Smooth muscle cell (in vitro differentiated cells): ENCODE results near the gene STAG3. TPM values are rescaled to one million over a fixed set of nuclear protein-coding genes. Genes with fewer than 3 reads are reported as not detected.

Experiments used
- DNase-seq: peaks from one replicate; lab custom pipeline; 2025; ENCODE audit not compliant: unreplicated experiment; lab: John Stamatoyannopoulos, UW
- H2AFZ ChIP-seq: fragments of 200-600 bp; sonication (generic); 2 replicates; pipeline ENCODE4 v1.6.0; 2016; ENCODE audit warnings: antibody characterized with exemption, low read depth, mild to moderate bottlenecking
- H3F3A ChIP-seq: fragments of 200-600 bp; sonication (generic); 2 replicates; pipeline ENCODE4 v1.6.0; 2017; ENCODE audit warnings: antibody characterized with exemption, low read depth
- H3K27ac ChIP-seq: fragments of 200-600 bp; sonication (generic); 2 replicates; pipeline ENCODE4 v1.5.1; 2016; ENCODE audit warnings: low read depth, mild to moderate bottlenecking
- H3K27me3 ChIP-seq: fragments of 200-600 bp; sonication (generic); 2 replicates; pipeline ENCODE4 v1.6.1; 2016; ENCODE audit warnings: low read depth, mild to moderate bottlenecking
- H3K36me3 ChIP-seq: fragments of 200-600 bp; sonication (generic); 2 replicates; pipeline ENCODE4 v1.5.1; 2016; ENCODE audit warnings: low read depth
- H3K4me1 ChIP-seq: fragments of 200-600 bp; sonication (generic); 2 replicates; pipeline ENCODE4 v1.5.1; 2016; ENCODE audit warnings: low read depth
- H3K4me2 ChIP-seq: fragments of 200-600 bp; sonication (generic); 2 replicates; pipeline ENCODE4 v1.6.0; 2016; ENCODE audit warnings: mild to moderate bottlenecking
- H3K4me3 ChIP-seq: fragments of 200-600 bp; sonication (generic); 2 replicates; pipeline ENCODE4 v1.5.1; 2016; ENCODE audit warnings: mild to moderate bottlenecking
- H3K79me2 ChIP-seq: fragments of 200-600 bp; sonication (generic); 2 replicates; pipeline ENCODE4 v1.6.0; 2016; ENCODE audit warnings: low read depth, mild to moderate bottlenecking
- H3K9ac ChIP-seq: fragments of 200-600 bp; sonication (generic); 2 replicates; pipeline ENCODE4 v1.6.0; 2016; ENCODE audit warnings: low read depth
- H3K9me3 ChIP-seq: fragments of 200-600 bp; sonication (generic); replicated peaks from 2 replicates; pipeline ENCODE4 v1.5.1; 2016; ENCODE audit warnings: low read depth
- H4K20me1 ChIP-seq: fragments of 200-600 bp; sonication (generic); 2 replicates; pipeline ENCODE4 v1.6.0; 2016; ENCODE audit warnings: low read depth
- WGBS: methylation state at CpG from one replicate; pipeline ENCODE4 v1.1.7; 2016; ENCODE audit warnings: low lambda C conversion rate; 5-methylcytosine and 5-hydroxymethylcytosine counted together
- polyA plus RNA-seq: library from polyadenylated mRNA; unstranded; fragments of >200 nt; fragmentation: Nextera tagmentation; extraction: Ambion mirVana; gene quantifications from 2 replicates; pipeline ENCODE4 v1.2.1, GENCODE V29; 2016
- total RNA-seq: library from RNA; depleted of rRNA; stranded (reverse); fragments of >200 nt; gene quantifications from 2 replicates; pipeline ENCODE4 v1.2.3, GENCODE V29; 2014
- TF ChIP-seq, protein P1 (sequence below): fragments of 200-600 bp; sonication (generic); IDR thresholded peaks from 2 replicates; pipeline ENCODE4 v1.5.1; 2017; ENCODE audit warnings: borderline replicate concordance, mild to moderate bottlenecking, antibody characterized with exemption; ENCODE audit not compliant: insufficient read depth, poor library complexity, severe bottlenecking

The STAG3 gene
- total and polyA plus RNA-seq, 2 experiments from 2014 or later: 0.04 to 0.96 TPM

DNA sequence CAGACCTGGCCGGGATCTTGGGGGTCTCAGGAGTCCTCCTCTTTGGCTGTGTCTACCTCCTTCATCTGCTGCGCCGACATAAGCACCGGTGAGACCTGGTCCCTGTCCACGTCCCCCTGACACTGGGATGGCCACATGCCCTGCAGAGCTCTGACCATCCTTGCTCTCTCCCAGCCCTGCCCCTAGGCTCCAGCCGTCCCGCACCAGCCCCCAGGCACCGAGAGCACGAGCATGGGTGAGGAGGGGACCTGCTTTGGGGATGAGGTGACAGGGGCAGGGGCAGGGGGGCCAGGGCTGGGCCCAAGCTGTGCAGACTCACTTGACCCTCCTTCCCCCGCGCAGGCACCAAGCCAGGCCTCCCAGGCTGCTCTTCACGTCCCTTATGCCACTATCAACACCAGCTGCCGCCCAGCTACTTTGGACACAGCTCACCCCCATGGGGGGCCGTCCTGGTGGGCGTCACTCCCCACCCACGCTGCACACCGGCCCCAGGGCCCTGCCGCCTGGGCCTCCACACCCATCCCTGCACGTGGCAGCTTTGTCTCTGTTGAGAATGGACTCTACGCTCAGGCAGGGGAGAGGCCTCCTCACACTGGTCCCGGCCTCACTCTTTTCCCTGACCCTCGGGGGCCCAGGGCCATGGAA lies 43.0 kb downstream of the STAG3 start:
- Histone ChIP-seq H3K79me2 (no peaks in the 10 kb centered on the region), H3K9me3 (no peaks in the 10 kb centered on the region), H3K9ac (no peak overlapping the region), H3K27me3 (no peaks in the 10 kb centered on the region), H2AFZ (no peak overlapping the region), H4K20me1 (no peaks in the 10 kb centered on the region), H3K4me2 (no peak overlapping the region), H3K27ac (no peak overlapping the region), H3K4me1 (no peaks in the 10 kb centered on the region), H3K36me3 (no peaks in the 10 kb centered on the region), H3F3A (no peaks in the 10 kb centered on the region), H3K4me3 (no peak overlapping the region)
- WGBS: 90% methylated on average over 18 of the region's 22 CpGs
- TF ChIP-seq, protein P1, sequence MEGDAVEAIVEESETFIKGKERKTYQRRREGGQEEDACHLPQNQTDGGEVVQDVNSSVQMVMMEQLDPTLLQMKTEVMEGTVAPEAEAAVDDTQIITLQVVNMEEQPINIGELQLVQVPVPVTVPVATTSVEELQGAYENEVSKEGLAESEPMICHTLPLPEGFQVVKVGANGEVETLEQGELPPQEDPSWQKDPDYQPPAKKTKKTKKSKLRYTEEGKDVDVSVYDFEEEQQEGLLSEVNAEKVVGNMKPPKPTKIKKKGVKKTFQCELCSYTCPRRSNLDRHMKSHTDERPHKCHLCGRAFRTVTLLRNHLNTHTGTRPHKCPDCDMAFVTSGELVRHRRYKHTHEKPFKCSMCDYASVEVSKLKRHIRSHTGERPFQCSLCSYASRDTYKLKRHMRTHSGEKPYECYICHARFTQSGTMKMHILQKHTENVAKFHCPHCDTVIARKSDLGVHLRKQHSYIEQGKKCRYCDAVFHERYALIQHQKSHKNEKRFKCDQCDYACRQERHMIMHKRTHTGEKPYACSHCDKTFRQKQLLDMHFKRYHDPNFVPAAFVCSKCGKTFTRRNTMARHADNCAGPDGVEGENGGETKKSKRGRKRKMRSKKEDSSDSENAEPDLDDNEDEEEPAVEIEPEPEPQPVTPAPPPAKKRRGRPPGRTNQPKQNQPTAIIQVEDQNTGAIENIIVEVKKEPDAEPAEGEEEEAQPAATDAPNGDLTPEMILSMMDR: no peak
- no peak for DNase-seq

DNA sequence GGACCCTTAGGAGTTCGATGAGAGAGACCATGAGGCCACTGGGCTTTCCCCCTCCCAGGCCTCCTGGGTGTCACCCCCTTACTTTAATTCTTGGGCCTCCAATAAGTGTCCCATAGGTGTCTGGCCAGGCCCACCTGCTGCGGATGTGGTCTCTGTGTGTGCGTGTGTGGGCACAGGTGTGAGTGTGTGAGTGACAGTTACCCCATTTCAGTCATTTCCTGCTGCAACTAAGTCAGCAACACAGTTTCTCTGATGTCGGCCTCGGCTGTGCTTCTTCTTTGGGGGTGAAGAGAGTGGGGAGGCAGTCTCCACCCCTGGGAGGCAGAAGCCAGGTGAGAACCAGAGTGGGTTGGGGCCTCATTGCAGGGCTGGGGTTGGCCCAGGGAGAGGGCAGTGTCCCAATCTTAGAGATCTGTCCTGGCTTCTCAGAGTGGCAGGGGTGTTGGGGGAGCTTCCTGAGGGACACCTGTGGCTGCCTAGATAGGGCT lies 43.6 kb downstream of the STAG3 start:
- Histone ChIP-seq H3K27me3 (no peaks in the 10 kb centered on the region), H3K36me3 (no peaks in the 10 kb centered on the region), H3K4me3 (no peak overlapping the region), H3K9ac (no peak overlapping the region), H3K4me2 (no peak overlapping the region), H3K79me2 (no peaks in the 10 kb centered on the region), H3K4me1 (no peaks in the 10 kb centered on the region), H3K9me3 (no peaks in the 10 kb centered on the region), H3F3A (no peaks in the 10 kb centered on the region), H2AFZ (no peak overlapping the region), H3K27ac (no peak overlapping the region), H4K20me1 (no peaks in the 10 kb centered on the region)
- DNase-seq: no peak
- TF ChIP-seq, protein P1: no peak
- 93% methylated on average over 5 of the region's 5 CpGs for WGBS

DNA sequence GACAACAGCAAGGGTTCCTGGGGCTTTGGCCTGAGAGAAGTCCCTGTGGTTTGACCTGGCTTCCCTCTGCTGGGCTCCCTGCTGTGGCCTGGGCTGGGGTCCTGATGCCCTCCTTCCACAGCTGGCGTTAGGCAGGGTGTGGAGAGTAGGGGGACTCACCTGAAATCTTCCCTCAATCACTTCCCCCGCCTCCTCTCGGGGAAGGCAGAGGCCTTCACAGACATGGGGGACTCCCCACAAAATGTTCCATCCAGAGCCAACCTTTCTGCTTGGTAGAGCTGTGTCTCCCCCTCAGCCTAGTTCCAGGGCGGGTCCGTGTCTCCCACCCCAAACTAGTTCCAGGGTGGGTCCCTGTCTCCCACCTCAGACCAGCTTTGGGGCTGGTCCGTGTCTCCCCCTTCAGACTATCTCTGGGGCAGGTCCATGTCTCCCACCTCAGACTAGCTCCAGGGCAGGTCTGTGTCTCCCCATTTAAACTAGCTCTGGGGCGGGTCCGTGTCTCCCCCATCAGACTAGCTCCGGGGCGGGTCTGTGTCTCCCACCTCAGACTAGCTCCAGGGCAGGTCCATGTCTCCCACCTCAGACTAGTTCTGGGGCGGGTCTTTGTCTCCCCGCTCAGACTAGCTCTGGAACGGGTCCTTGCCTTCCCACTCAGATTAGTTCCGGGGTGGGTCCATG lies 44.2 kb downstream of the STAG3 start:
- Histone ChIP-seq H3K9me3 (no peaks in the 10 kb centered on the region), H3K27me3 (no peaks in the 10 kb centered on the region), H3K4me3 (no peak overlapping the region), H3K4me2 (no peak overlapping the region), H3K27ac (no peak overlapping the region), H3K9ac (no peak overlapping the region), H3K79me2 (no peaks in the 10 kb centered on the region), H3K36me3 (no peaks in the 10 kb centered on the region), H3F3A (no peaks in the 10 kb centered on the region), H3K4me1 (no peaks in the 10 kb centered on the region), H2AFZ (no peak overlapping the region), H4K20me1 (no peaks in the 10 kb centered on the region)
- TF ChIP-seq, protein P1: no peak
- no peak for DNase-seq
- 88% methylated on average over 14 of the region's 14 CpGs for WGBS
